ENCODE results near the gene PIF1. TPM values are rescaled to one million over a fixed set of nuclear protein-coding genes. Genes with fewer than 3 reads are reported as not detected.

PIF1 gene
- total RNA-seq, 1 donor, result 0.27 TPM

GRCh38 chr15:64779024-64779423, 46.4 kb downstream of the PIF1 start:
- DNase-seq (ENCODE audit: low read depth in 2 of 3, low spot score in 2 of 3), result no peak

DNA sequence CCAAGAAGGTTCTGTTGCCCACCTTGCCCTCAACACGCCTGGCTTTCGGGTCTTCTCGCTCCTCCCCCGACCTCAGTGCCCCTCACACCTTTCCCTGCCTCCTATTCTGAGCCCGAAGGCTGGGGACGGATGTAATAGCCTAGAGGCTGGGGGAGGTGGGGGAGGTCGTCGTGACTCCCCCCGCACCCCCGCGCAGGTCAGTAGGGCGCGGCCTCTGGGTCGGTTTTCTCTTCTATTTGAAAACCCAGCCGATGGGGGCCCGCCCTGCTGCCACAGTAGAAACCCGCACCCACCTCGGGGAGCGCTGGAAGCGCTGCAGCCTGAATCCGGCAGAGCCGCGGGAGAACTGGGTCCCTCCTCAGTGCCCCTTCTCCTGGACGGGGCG, 49.1 kb downstream of the PIF1 start:
- no peak for DNase-seq (ENCODE audit: low read depth in 2 of 3, low spot score in 2 of 3)

- no peak for DNase-seq (ENCODE audit: low read depth in 2 of 3, low spot score in 2 of 3)
Observed at GRCh38 chr15:64775551-64776401, 49.7 kb downstream of the PIF1 start, which contains the start of gene RBPMS2. Gene RBPMS2 (minus strand): TSS chr15:64775589. CDS start chr15:64775319, 270 bp downstream.

GRCh38 chr15:64774629-64775493, 50.6 kb downstream of the PIF1 start:
- DNase-seq (ENCODE audit: low read depth in 2 of 3, low spot score in 2 of 3), result peak in 1 of 3 donors; percentile 18

- peak in 1 of 3 donors; percentile 19 for DNase-seq (ENCODE audit: low read depth in 2 of 3, low spot score in 2 of 3)
Observed at GRCh38 chr15:64774037-64774628, 51.3 kb downstream of the PIF1 start.

DNA sequence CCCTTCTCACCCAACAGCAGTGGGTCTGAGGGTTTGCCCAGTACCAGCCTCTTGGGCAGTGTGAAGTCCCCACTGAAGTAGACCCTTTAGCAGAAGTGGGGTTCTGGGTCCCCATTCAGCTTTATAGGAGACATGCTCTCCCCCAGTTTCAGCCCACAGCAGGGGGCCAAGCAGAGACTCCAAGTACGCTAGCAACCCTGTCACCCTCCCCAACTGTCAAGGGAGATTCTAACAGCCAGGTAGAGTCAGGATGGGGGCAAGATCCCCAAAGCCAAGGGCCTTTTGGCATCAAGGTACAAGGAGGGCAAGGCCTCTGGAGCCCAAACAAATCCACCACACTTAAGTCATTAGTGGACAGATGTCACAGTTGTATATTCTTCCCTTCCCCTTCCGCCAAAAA, 51.8 kb downstream of the PIF1 start:
- DNase-seq (ENCODE audit: low read depth in 2 of 3, low spot score in 2 of 3), result no peak

GRCh38 chr15:64772964-64773363, 52.5 kb downstream of the PIF1 start:
- no peak for DNase-seq (ENCODE audit: low read depth in 2 of 3, low spot score in 2 of 3)

DNA sequence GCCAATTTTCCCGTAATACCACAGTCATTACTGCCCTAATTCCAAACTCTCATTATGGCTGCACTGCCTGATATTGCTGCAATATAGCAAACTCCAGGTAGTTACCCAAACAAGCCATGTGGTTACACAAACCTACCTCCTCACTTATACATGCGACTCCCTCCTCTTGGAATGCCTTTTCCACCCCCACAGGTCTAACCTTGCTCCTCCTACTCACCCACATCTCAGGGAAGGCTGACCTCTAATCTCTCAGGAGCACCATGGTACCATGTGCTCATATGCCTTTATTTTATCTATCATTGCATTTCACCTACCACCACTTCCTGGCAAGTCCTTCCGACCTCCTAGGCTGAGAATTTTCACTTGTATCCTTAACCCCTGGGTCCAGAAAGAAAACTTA, 53.0 kb downstream of the PIF1 start:
- DNase-seq (ENCODE audit: low read depth in 2 of 3, low spot score in 2 of 3), result no peak

DNA sequence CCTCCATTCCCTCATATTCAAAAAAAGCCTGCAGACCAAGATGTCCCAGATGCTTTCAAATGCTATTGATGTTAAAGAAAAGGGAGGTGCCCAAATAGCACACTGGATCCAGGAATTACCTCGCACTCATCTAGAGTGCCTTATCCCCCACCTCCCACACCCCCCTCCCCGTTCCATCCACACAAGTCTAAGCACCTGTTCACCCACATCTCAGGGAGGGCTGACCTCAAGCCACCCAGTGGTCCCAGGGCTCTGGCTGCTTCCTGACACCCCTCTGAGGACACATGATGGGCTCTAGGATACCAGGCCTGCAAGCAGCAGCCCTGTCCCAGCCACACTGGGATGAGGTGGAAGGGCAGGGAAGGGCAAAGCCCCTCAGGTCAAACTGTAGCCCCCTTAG, 54.8 kb downstream of the PIF1 start:
- DNase-seq (ENCODE audit: low read depth in 2 of 3, low spot score in 2 of 3), result no peak

DNA sequence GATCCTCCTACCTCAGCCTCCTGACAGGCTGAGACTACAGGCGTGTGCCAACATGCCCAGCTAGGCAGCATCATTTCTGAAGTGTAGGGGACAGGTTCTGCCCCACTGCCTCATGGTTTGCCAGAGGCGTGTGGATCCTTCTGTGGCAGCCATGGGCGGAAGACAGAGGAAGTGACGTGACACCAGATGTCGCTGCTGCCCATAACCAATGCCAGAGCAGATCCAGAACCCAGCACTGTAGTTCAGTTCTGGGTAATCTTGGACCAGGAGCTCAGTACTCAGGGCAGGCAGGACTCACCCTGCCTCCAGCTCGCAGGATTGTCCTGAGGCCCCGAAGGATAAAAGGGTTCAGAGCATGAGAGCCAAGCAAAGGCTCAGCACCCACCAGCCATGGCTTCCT, 58.2 kb downstream of the PIF1 start:
- no peak for DNase-seq (ENCODE audit: low read depth in 2 of 3, low spot score in 2 of 3)

DNA sequence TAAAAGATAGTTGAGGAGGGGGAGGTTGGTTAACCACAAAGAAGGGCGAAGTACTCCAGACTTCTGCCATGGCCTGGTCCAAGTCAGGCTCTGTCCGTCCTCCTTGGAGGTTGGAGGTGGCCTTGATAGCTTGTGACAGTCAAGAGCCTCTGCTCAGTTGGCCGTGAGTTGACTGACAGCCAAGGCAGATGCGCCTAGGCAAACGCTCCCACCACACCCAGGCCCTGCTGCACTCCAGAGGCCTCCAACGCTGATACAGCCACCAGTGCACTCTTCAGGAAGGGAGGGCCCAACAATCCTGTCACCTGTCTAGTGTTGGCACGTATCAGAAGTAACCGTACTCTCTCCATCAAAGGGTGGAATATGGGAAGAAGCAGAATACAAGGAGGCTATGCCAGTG, 59.4 kb downstream of the PIF1 start:
- DNase-seq (ENCODE audit: low read depth in 2 of 3, low spot score in 2 of 3), result no peak

Other genes starting within 250 kb of the PIF1 start
- 0.27 TPM for gene RBPMS2, start 50.1 kb downstream of the PIF1 start, total RNA-seq
- 45.8 TPM for gene PLEKHO2, start 16.3 kb upstream of the PIF1 start, total RNA-seq
- 6.2 TPM for gene ANKDD1A, start 86.3 kb upstream of the PIF1 start, total RNA-seq
- 49.5 TPM for gene SPG21, start 164.3 kb upstream of the PIF1 start, total RNA-seq
- gene MTFMT, start 204.0 kb upstream of the PIF1 start, total RNA-seq, result 10.0 TPM
- not detected for gene SLC51B, start 219.7 kb upstream of the PIF1 start, total RNA-seq
- gene RASL12, start 242.3 kb upstream of the PIF1 start, total RNA-seq, result not detected